B cell (primary cell): Measurements from ENCODE around the gene LIPH. TPM values are rescaled to one million over a fixed set of nuclear protein-coding genes. Genes with fewer than 3 reads are reported as not detected.

Source experiments
- ATAC-seq: fragments of 200-7000 bp; cut with Tn5 transposase; one replicate; pipeline ENCODE4 v1.10.0; 2021; ENCODE audit warnings: low read depth, mild to moderate bottlenecking, moderate number of reproducible peaks, moderate library complexity
- CTCF ChIA-PET: fragments of 350-600 bp; sonication (Branson Sonifier 250); formaldehyde crosslinking; loops from one replicate; lab custom pipeline; 2021; ENCODE audit warnings: antibody characterized with exemption, inconsistent platforms; lab: Charles Lee
- POLR2A ChIA-PET: fragments of 350-600 bp; sonication (Branson Sonifier 250); formaldehyde crosslinking; loops from one replicate; lab custom pipeline; 2021; ENCODE audit warnings: antibody characterized with exemption; lab: Charles Lee
- DNase-seq: peaks from one replicate; pipeline ENCODE4 v3.0.0; 2013
- H2AFZ ChIP-seq: 2 replicates; pipeline ENCODE4 v1.6.1; 2012; ENCODE audit warnings: mild to moderate bottlenecking, low read depth, low read length; ENCODE audit not compliant: insufficient read depth, poor library complexity, severe bottlenecking
- H3K27ac ChIP-seq, 2 donors: 1 replicate in 1 of 2; 2 replicates in 1 of 2; pipeline ENCODE4 v1.5.1; 2012 to 2013; ENCODE audit warnings: low read length in 2 of 2, mild to moderate bottlenecking in 2 of 2, moderate library complexity in 1 of 2
- H3K27me3 ChIP-seq, 4 experiments: fragments of 200-600 bp in 1 of 4; sonication (generic) in 1 of 4; replicated peaks in 1 of 4; 1 replicate in 2 of 4; 2 replicates in 2 of 4; pipeline versions ENCODE4 v1.6.1 to v1.7.0; 2013 to 2016; ENCODE audit warnings: low read length in 3 of 4, mild to moderate bottlenecking in 2 of 4, mixed read lengths in 1 of 4, moderate library complexity in 1 of 4; ENCODE audit not compliant: insufficient read depth in 4 of 4, control insufficient read depth in 3 of 4; ENCODE audit errors: control extremely low read depth in 1 of 4
- H3K36me3 ChIP-seq, 2 experiments: replicated peaks in 1 of 2; 1 replicate in 1 of 2; 2 replicates in 1 of 2; pipeline versions ENCODE4 v1.6.1 to v1.7.1; 2013; ENCODE audit warnings: low read length in 1 of 2; ENCODE audit not compliant: insufficient read depth in 2 of 2, control insufficient read depth in 1 of 2; ENCODE audit errors: control extremely low read depth in 1 of 2, extremely low read depth in 1 of 2
- H3K4me1 ChIP-seq, 2 donors: fragments of 200-600 bp in 1 of 2; sonication (generic) in 1 of 2; 1 replicate in 1 of 2; 2 replicates in 1 of 2; pipeline versions ENCODE4 v1.5.1 to v1.6.1; 2013 to 2017; ENCODE audit warnings: low read length in 2 of 2; ENCODE audit not compliant: control insufficient read depth in 2 of 2, insufficient read depth in 2 of 2
- H3K4me2 ChIP-seq: replicated peaks from 2 replicates; pipeline ENCODE3; 2012; ENCODE audit warnings: mild to moderate bottlenecking, low read depth, low read length; ENCODE audit not compliant: poor library complexity, severe bottlenecking
- H3K4me3 ChIP-seq, 5 experiments: fragments of 200-600 bp in 1 of 5; sonication (generic) in 1 of 5; 1 replicate in 3 of 5; 2 replicates in 2 of 5; pipeline versions ENCODE4 v1.5.1 to v1.7.0; 2011 to 2016; ENCODE audit warnings: low read length in 4 of 5, mild to moderate bottlenecking in 4 of 5, low read depth in 2 of 5, control low read depth in 1 of 5, moderate library complexity in 1 of 5; ENCODE audit not compliant: insufficient read depth in 1 of 5; ENCODE audit errors: control extremely low read depth in 1 of 5, extremely low read depth in 1 of 5
- H3K79me2 ChIP-seq: fragments of 200-600 bp; sonication (generic); one replicate; pipeline ENCODE4 v1.6.0; 2016; ENCODE audit warnings: low read length; ENCODE audit not compliant: control insufficient read depth, insufficient read depth
- H3K9ac ChIP-seq: fragments of 200-600 bp; sonication (generic); 2 replicates; pipeline ENCODE4 v1.6.1; 2017; ENCODE audit warnings: mild to moderate bottlenecking, low read length, moderate library complexity
- H3K9me3 ChIP-seq, 3 donors: one replicate each; pipeline versions ENCODE4 v1.6.1 to v1.7.1; 2013; ENCODE audit warnings: low read length in 2 of 3; ENCODE audit not compliant: control insufficient read depth in 2 of 3, insufficient read depth in 1 of 3; ENCODE audit errors: control extremely low read depth in 1 of 3
- H4K20me1 ChIP-seq: 2 replicates; pipeline ENCODE4 v1.6.0; 2012; ENCODE audit warnings: mild to moderate bottlenecking, low read length; ENCODE audit not compliant: insufficient read depth, control insufficient read depth, poor library complexity, severe bottlenecking
- H3K27ac Mint-ChIP-seq: one replicate; pipeline ENCODE4 v1.8.0; 2021; ENCODE audit warnings: mixed read lengths
- H3K27me3 Mint-ChIP-seq: one replicate; pipeline ENCODE4 v1.8.0; 2021; ENCODE audit warnings: mixed read lengths
- H3K4me1 Mint-ChIP-seq: one replicate; pipeline ENCODE4 v1.8.0; 2021; ENCODE audit warnings: mixed read lengths
- H3K4me3 Mint-ChIP-seq: one replicate; pipeline ENCODE4 v1.8.0; 2021; ENCODE audit warnings: mixed read lengths
- H3K9me3 Mint-ChIP-seq: one replicate; pipeline ENCODE4 v1.8.0; 2022; ENCODE audit warnings: mixed read lengths; ENCODE audit not compliant: insufficient read depth
- CTCF ChIP-seq: fragments of 200-600 bp; IDR thresholded peaks from one replicate; pipeline ENCODE4 v1.8.0; 2022; ENCODE audit warnings: antibody characterized with exemption, mild to moderate bottlenecking
- EZH2 ChIP-seq: IDR thresholded peaks from 2 replicates; pipeline ENCODE4 v1.6.1; 2012; ENCODE audit warnings: borderline replicate concordance, low read depth, mild to moderate bottlenecking, moderate library complexity, low read length; ENCODE audit not compliant: insufficient read depth, poor library complexity, severe bottlenecking
- WGBS: methylation state at CpG from one replicate; pipeline ENCODE4 v1.1.5; 2013; ENCODE audit warnings: missing lambda C conversion rate; ENCODE audit not compliant: insufficient coverage; 5-methylcytosine and 5-hydroxymethylcytosine counted together
- intact Hi-C: fragments of 100-400 bp; cut with micrococcal nuclease; formaldehyde crosslinking; loops from one replicate; pipeline ENCODE4 v1.10.0; 2022
- polyA plus RNA-seq: library from polyadenylated mRNA; depleted of rRNA; stranded (reverse); fragments of >200 nt; gene quantifications from 2 replicates; pipeline ENCODE4 v1.2.3, GENCODE V29; 2012
- total RNA-seq, 2 donors: library from RNA; stranded (reverse); fragments of 120-200 nt in 1 of 2; gene quantifications; 1 replicate in 1 of 2; 2 replicates in 1 of 2; pipeline versions ENCODE4 v1.2.3 to v1.2.4, GENCODE V29; 2013 to 2022

The LIPH gene
- total and polyA plus RNA-seq, 2 donors (not counting 1 experiment from before 2014, with no cell fraction given) = not detected

- Histone ChIP-seq H2AFZ (no peak overlapping the region), H3K79me2 (no peaks in the 10 kb centered on the region), H3K4me2 (no peak overlapping the region), H4K20me1 (no peaks in the 10 kb centered on the region), H3K4me3 (no peak overlapping the region), H3K9me3 (no peaks in the 10 kb centered on the region), H3K4me1 (no peaks in the 10 kb centered on the region), H3K27ac (no peak overlapping the region), H3K36me3 (no peaks in the 10 kb centered on the region), H3K27me3 (peaks cover 0 to 6% (median 3%) of the 10 kb centered on the region in 4 experiments), H3K9ac (no peak overlapping the region)
- no peak overlapping the region for H3K4me3 Mint-ChIP-seq
- H3K4me1 Mint-ChIP-seq = no peaks in the 10 kb centered on the region
- TF ChIP-seq CTCF (no peak), EZH2 (no peak)
- intact Hi-C loops = no loop called here
- no peak overlapping the region for H3K27ac Mint-ChIP-seq
- ATAC-seq (no peak), DNase-seq (no peak)
- no CpG with 5 or more reads among the region's 2 CpGs for WGBS
- ChIA-PET POLR2A (no interaction called here), CTCF (no interaction called here)
- no peaks in the 10 kb centered on the region for H3K9me3 Mint-ChIP-seq
- peaks cover 29% of the 10 kb centered on the region for H3K27me3 Mint-ChIP-seq
These were observed 25.9 kb downstream of the LIPH start for GRCh38 chr3:185526349-185526951.

GRCh38 chr3:185521349-185522138 lies 30.8 kb downstream of the LIPH start:
- no peak overlapping the region for H3K4me3 Mint-ChIP-seq
- H3K9me3 ChIP-seq = no peaks in the 10 kb centered on the region
- intact Hi-C loops = no loop called here
- H3K36me3 ChIP-seq = no peaks in the 10 kb centered on the region
- H3K4me1 ChIP-seq = no peaks in the 10 kb centered on the region
- ChIA-PET POLR2A (no interaction called here), CTCF (no interaction called here)
- peaks cover 0 to 5% (median 1%) of the 10 kb centered on the region in 4 experiments for H3K27me3 ChIP-seq
- H3K27ac Mint-ChIP-seq = no peak overlapping the region
- H3K9ac ChIP-seq = no peak overlapping the region
- H3K27me3 Mint-ChIP-seq = peaks cover 34% of the 10 kb centered on the region
- H4K20me1 ChIP-seq = no peaks in the 10 kb centered on the region
- no peak overlapping the region for H3K4me3 ChIP-seq
- WGBS = 93% methylated on average over 5 of the region's 7 CpGs
- TF ChIP-seq CTCF (no peak), EZH2 (no peak)
- H2AFZ ChIP-seq = no peak overlapping the region
- DNase-seq (no peak), ATAC-seq (no peak)
- H3K9me3 Mint-ChIP-seq = no peaks in the 10 kb centered on the region
- H3K4me2 ChIP-seq = no peak overlapping the region
- H3K79me2 ChIP-seq = no peaks in the 10 kb centered on the region
- H3K27ac ChIP-seq = no peak overlapping the region
- no peaks in the 10 kb centered on the region for H3K4me1 Mint-ChIP-seq
